ENCODE results near the gene GINS2. TPM values are rescaled to one million over a fixed set of nuclear protein-coding genes. Genes with fewer than 3 reads are reported as not detected.

Gene GINS2
- total RNA-seq, 4 donors from 2014 or later = 2.0 to 10.4 TPM; not detected in 2

DNA sequence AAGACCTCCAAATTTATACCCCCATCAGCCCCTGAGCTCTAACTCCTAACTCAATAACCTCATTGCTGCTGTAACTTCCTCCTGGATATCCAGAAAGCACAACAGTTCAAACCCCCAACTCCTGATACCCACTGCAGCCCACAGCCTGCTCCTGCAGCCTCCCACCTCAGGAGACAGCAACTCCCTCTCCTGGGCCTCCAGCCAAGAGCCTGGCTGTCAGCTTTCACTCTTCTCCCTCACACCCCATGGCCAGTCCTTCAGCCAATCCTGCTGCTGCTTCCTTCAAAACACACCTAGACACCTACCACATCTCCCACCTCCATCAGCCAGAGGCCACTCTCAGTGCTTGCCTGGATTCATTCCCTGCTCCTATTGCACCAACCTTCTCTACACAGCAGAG, 5.4 kb downstream of the GINS2 start:
- no peak overlapping the region for H3K4me3 ChIP-seq
- DNase-seq = no peak
- intact Hi-C loops (cut with DNase I; ENCODE audit: low total_unique reads) = no loop called here
- no peaks in the 10 kb centered on the region for H3K27me3 ChIP-seq
- H3K4me1 ChIP-seq = no peaks in the 10 kb centered on the region
- no peak overlapping the region for H3K27ac ChIP-seq
- H3K9me3 ChIP-seq = no peaks in the 10 kb centered on the region
- TF ChIP-seq, protein P1, sequence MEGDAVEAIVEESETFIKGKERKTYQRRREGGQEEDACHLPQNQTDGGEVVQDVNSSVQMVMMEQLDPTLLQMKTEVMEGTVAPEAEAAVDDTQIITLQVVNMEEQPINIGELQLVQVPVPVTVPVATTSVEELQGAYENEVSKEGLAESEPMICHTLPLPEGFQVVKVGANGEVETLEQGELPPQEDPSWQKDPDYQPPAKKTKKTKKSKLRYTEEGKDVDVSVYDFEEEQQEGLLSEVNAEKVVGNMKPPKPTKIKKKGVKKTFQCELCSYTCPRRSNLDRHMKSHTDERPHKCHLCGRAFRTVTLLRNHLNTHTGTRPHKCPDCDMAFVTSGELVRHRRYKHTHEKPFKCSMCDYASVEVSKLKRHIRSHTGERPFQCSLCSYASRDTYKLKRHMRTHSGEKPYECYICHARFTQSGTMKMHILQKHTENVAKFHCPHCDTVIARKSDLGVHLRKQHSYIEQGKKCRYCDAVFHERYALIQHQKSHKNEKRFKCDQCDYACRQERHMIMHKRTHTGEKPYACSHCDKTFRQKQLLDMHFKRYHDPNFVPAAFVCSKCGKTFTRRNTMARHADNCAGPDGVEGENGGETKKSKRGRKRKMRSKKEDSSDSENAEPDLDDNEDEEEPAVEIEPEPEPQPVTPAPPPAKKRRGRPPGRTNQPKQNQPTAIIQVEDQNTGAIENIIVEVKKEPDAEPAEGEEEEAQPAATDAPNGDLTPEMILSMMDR (IDR thresholded peaks at IDR 0.05) = no peak
- no peak for TF ChIP-seq POLR2A (IDR thresholded peaks at IDR 0.05)
- no peaks in the 10 kb centered on the region for H3K36me3 ChIP-seq

GRCh38 chr16:85682516-85682915, 6.2 kb downstream of the GINS2 start:
- H3K4me3 ChIP-seq = no peak overlapping the region
- H3K27ac ChIP-seq = no peak overlapping the region
- H3K36me3 ChIP-seq = no peaks in the 10 kb centered on the region
- H3K4me1 ChIP-seq = no peaks in the 10 kb centered on the region
- H3K9me3 ChIP-seq = no peaks in the 10 kb centered on the region
- H3K27me3 ChIP-seq = no peaks in the 10 kb centered on the region
- intact Hi-C loops (cut with DNase I; ENCODE audit: low total_unique reads) = no loop called here
- TF ChIP-seq POLR2A (IDR thresholded peaks at IDR 0.05) = no peak
- TF ChIP-seq, protein P1 (IDR thresholded peaks at IDR 0.05) = no peak
- no peak for DNase-seq

DNA sequence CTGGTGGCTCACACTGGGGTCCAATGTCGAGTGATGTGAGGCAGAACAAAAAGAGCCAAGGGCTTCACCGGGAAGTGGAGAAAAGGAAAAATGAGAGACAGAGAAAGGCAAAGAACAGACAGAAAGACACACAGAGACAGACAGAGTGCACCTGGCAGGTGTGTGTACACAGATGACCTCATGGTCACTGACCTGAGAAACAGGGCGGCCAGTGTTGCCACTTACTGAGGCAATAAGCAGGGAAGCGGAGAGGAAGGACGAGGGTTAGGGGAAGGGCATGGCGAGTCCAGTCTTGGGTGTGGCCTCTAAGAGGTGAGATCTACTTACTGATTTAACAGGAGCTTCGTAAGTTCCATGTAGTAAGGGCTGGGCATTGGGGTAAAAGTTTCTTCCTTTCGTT, 7.5 kb downstream of the GINS2 start:
- TF ChIP-seq, protein P1 (IDR thresholded peaks at IDR 0.05) = no peak
- TF ChIP-seq POLR2A (IDR thresholded peaks at IDR 0.05) = no peak
- no peaks in the 10 kb centered on the region for H3K9me3 ChIP-seq
- no peak overlapping the region for H3K4me3 ChIP-seq
- no peaks in the 10 kb centered on the region for H3K27me3 ChIP-seq
- intact Hi-C loops (cut with DNase I; ENCODE audit: low total_unique reads) = no loop called here
- H3K36me3 ChIP-seq = no peaks in the 10 kb centered on the region
- H3K4me1 ChIP-seq = no peaks in the 10 kb centered on the region
- no peak for DNase-seq
- no peak overlapping the region for H3K27ac ChIP-seq

DNA sequence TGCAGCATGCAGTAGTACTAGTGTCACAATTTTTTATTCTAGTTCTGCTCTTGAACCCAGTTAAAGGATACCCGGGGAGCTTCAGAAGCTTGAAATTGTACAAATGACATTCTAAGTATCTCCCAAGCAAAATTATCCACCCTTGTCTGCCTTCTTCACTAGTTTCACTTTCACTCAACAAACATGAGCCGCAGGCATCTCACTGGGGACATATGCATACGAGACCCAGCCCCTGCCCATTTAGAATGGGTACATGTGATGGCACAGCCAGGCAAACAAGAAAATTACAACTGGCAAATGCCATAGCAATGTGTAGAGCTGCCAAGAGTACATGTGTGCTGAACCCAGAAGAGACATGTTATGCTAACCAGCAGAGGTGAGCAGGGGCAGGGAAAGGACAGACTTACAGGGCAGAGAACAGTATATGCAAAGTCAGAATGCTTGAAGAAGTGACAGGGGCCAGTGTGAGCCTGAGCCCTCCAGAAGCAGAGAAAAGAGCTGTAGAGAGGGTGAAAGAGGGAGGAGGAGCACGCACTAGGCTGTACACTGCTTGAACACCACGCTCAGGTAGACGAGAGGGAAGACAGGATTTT, 8.3 kb downstream of the GINS2 start:
- Histone ChIP-seq H3K27me3 (no peaks in the 10 kb centered on the region), H3K4me1 (no peaks in the 10 kb centered on the region), H3K27ac (no peak overlapping the region), H3K4me3 (no peak overlapping the region), H3K36me3 (no peaks in the 10 kb centered on the region), H3K9me3 (no peaks in the 10 kb centered on the region)
- intact Hi-C loops (cut with DNase I; ENCODE audit: low total_unique reads) = no loop called here
- TF ChIP-seq, protein P1 (IDR thresholded peaks at IDR 0.05) = no peak
- no peak for TF ChIP-seq POLR2A (IDR thresholded peaks at IDR 0.05)
- no peak for DNase-seq

DNA sequence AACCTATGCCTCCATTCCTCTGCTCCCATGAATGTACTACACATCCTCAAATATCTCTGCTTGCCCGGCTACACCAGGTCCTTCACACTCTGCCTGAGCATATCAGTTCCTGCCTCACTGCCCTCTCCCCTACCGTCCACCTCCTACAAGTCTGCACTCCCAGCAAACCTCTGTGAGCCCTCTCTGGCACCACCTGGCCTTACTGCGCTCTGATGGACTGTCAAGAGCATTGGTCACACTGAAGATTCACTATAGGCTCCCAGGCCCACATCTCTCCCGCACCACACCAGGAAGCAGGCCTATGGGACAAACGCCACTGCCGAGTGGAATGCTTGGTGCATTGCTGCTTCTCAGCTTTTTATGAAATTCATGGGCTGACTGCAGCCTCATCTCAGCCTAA, 8.9 kb downstream of the GINS2 start:
- no peaks in the 10 kb centered on the region for H3K27me3 ChIP-seq
- H3K36me3 ChIP-seq = no peaks in the 10 kb centered on the region
- intact Hi-C loops (cut with DNase I; ENCODE audit: low total_unique reads) = no loop called here
- no peaks in the 10 kb centered on the region for H3K4me1 ChIP-seq
- H3K9me3 ChIP-seq = no peaks in the 10 kb centered on the region
- no peak overlapping the region for H3K4me3 ChIP-seq
- no peak overlapping the region for H3K27ac ChIP-seq
- TF ChIP-seq, protein P1 (IDR thresholded peaks at IDR 0.05) = no peak
- no peak for TF ChIP-seq POLR2A (IDR thresholded peaks at IDR 0.05)
- DNase-seq = no peak
